ENCODE data around the gene CHN2. TPM values are rescaled to one million over a fixed set of nuclear protein-coding genes. Genes with fewer than 3 reads are reported as not detected.

CHN2 gene
- polyA plus RNA-seq, 2 of the 4 experiments (the other 2 are of a cell fraction): 0.06 TPM; not detected in 1

DNA sequence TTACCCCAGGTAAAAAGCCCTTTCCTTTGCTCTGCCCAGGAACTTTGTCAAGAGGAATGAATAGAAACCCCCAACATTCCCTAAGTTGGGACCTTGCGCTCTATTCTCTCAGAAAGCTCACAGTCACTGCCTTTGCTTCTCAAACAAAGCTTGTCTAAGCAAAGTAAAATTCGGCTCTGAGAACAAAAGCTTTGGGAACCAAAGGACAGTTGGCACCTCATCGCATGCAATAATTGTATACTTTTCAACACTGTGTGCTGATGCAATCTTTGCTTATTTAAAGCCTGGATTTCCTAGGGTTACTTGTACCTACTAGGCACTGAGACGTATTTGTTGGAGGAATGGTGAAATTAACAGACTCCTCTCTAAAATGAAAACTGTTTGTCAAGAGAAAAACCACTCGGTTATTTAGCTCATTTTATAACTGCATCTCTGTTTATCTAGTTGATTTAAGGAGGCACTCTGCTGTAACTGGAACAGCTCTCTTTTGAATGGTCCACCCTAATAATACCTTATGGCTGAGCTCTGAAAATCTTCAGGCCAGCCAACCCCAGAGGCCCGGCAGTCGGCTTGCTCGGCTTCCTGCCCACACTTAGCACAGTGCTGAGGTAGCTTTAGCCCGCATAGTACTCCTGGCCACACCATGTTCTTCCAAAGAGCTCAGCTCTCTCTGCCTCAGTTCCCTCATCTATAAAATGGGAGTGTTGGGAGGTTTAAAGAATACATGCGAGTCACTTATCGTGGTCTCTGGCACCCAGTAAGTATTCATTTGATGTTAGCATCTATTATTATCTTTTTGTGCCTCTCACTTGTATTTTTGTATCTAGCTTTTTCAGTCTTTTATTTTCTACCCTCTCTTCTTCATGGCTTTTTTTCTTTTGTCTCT is 288.9 kb downstream of the CHN2 start:
- ChIA-PET CTCF (interaction anchor here (0.6 to 1.1 kb wide), 4 partner anchors 18 to 588 kb away, joined by 3 to 4 read pairs (median 3); no protein-coding TSS in a partner anchor), POLR2A (no interaction called here)
- TF ChIP-seq KDM5A (IDR thresholded peaks at IDR 0.05): no peak
- TF ChIP-seq FOSL2 (IDR thresholded peaks at IDR 0.05): no peak
- no peak for TF ChIP-seq FOSL2 (CRISPR knock-in tag; IDR thresholded peaks at IDR 0.05)
- TF ChIP-seq, protein P1, sequence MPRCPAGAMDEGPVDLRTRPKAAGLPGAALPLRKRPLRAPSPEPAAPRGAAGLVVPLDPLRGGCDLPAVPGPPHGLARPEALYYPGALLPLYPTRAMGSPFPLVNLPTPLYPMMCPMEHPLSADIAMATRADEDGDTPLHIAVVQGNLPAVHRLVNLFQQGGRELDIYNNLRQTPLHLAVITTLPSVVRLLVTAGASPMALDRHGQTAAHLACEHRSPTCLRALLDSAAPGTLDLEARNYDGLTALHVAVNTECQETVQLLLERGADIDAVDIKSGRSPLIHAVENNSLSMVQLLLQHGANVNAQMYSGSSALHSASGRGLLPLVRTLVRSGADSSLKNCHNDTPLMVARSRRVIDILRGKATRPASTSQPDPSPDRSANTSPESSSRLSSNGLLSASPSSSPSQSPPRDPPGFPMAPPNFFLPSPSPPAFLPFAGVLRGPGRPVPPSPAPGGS (IDR thresholded peaks at IDR 0.05): no peak
- TF ChIP-seq, protein P2, sequence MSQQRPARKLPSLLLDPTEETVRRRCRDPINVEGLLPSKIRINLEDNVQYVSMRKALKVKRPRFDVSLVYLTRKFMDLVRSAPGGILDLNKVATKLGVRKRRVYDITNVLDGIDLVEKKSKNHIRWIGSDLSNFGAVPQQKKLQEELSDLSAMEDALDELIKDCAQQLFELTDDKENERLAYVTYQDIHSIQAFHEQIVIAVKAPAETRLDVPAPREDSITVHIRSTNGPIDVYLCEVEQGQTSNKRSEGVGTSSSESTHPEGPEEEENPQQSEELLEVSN (IDR thresholded peaks at IDR 0.05; ENCODE audit: borderline replicate concordance, low read depth): no peak
- no peak for TF ChIP-seq JUNB (IDR thresholded peaks at IDR 0.05)
- no peak for TF ChIP-seq NR3C1 (IDR thresholded peaks at IDR 0.05)
- TF ChIP-seq RARB (CRISPR knock-in tag; IDR thresholded peaks at IDR 0.05): no peak
- TF ChIP-seq EHF (CRISPR knock-in tag; IDR thresholded peaks at IDR 0.05): no peak
- no peak for TF ChIP-seq ESRRA (IDR thresholded peaks at IDR 0.05; ENCODE audit: borderline replicate concordance, low read length)
- no peak for TF ChIP-seq FOSB (CRISPR knock-in tag; IDR thresholded peaks at IDR 0.05)
- Histone ChIP-seq H3K4me3 (no peak overlapping the region), H3K27ac (peak overlapping the region; percentile 47 to 48; a peak in 4 of 6 replicates), H3K9me3 (no peaks in the 10 kb centered on the region), H3K4me1 (peaks cover 28% of the 10 kb centered on the region), H3K4me2 (peak overlapping the region; percentile 40; the same call in 1 of the 3 replicates)
- DNase-seq (ENCODE audit: low read depth in 1 of 2, low spot score in 1 of 2) (no peak), FAIRE-seq (no peak), ATAC-seq (no peak)
- 69% methylated on average over 11 of the region's 11 CpGs for WGBS (ENCODE audit: missing lambda C conversion rate)

DNA sequence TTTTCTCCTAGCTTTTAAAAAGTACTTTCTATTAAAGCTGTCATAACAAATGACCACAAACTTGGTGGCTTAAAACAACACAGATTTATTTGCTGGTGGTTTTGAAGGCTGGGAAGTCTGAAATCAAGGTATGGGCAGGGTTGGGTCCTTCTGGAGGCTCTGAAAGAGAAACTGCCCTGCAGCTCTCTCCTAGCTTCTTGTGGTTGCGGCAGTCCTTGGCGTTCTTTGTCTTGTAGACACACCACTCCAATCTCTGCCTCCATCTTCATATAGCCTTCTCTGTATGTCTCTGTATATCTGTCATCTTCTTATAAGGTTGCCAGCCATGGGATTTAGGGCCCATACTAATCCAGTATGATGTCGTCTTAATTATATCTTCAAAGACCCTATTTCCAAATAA is 289.7 kb downstream of the CHN2 start:
- ChIA-PET CTCF (interaction anchor here (0.7 to 1.1 kb wide), 3 partner anchors 17 to 391 kb away, joined by 3 to 4 read pairs (median 3); no protein-coding TSS in a partner anchor), POLR2A (no interaction called here)
- WGBS (ENCODE audit: missing lambda C conversion rate): 94% methylated on average over 3 of the region's 3 CpGs

DNA sequence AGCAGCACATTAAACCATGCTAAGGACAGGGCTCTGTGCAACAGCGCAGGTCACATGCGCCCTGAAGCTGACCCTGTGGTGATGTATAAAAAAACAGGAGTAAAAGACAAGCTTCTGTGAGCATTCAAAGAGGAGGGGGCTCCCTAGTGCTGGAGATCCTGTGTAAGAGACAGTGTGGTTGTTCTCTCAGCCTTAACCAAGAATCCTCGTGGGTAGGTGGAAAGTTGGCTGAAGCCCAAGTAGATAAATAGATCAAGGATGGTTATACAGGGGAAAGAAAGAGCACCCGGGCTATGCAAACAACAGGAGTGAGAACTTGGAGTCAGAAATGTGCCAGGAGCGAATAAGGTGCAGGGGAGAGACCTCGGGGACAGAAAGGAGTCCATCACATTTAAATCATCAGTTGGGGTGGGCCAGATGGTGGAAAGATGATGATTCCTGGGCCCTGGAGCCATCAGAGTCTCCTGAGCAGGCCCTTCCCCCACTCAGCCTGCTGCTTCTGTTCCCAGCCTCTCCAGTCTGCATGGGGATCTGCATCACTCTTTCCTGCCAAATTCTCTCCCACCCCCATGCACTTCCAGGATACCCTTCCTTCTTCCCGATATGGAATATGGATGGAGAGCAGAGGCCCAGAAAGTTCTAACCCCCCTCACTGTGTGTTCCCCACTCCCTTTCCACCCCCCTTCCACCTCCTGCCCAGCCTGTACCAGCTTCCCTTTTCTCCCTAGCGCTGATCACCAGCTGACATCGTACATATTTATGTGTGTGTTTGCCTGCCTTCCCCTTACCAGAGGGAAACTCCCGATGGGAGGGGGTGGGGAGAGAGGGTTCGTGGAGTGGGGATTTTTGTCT is 291.0 kb downstream of the CHN2 start:
- POLR2A ChIA-PET: no interaction called here
- peaks cover 37% of the 10 kb centered on the region for H3K4me1 ChIP-seq
- ATAC-seq: peak; percentile 27 to 44; a peak in 1 of 6 replicates
- H3K9me3 ChIP-seq: no peaks in the 10 kb centered on the region
- peak overlapping the region; percentile 24 to 51; a peak in 3 of 6 replicates for H3K27ac ChIP-seq
- TF ChIP-seq JUNB (IDR thresholded peaks at IDR 0.05) (no peak), EP300 (IDR thresholded peaks at IDR 0.05) (no peak), ZNF302 (CRISPR knock-in tag; IDR thresholded peaks at IDR 0.05) (no peak), GATA3 (IDR thresholded peaks at IDR 0.05; ENCODE audit: borderline replicate concordance) (no peak)
- TF ChIP-seq, protein P3, sequence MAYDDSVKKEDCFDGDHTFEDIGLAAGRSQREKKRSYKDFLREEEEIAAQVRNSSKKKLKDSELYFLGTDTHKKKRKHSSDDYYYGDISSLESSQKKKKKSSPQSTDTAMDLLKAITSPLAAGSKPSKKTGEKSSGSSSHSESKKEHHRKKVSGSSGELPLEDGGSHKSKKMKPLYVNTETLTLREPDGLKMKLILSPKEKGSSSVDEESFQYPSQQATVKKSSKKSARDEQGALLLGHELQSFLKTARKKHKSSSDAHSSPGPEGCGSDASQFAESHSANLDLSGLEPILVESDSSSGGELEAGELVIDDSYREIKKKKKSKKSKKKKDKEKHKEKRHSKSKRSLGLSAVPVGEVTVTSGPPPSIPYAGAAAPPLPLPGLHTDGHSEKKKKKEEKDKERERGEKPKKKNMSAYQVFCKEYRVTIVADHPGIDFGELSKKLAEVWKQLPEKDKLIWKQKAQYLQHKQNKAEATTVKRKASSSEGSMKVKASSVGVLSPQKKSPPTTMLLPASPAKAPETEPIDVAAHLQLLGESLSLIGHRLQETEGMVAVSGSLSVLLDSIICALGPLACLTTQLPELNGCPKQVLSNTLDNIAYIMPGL (CRISPR knock-in tag; IDR thresholded peaks at IDR 0.05; ENCODE audit: borderline replicate concordance): no peak
- CTCF ChIA-PET: no interaction called here
- H3K4me2 ChIP-seq: peak overlapping the region; percentile 24; the same call in 1 of the 3 replicates
- H3K4me3 ChIP-seq: no peak overlapping the region
- WGBS (ENCODE audit: missing lambda C conversion rate): 42% methylated on average over 11 of the region's 11 CpGs
- FAIRE-seq: no peak
- DNase-seq (ENCODE audit: low read depth in 1 of 2, low spot score in 1 of 2): no peak

More for the DNA sequence above, 289.7 kb downstream of the CHN2 start:
- TF ChIP-seq, protein P1 (IDR thresholded peaks at IDR 0.05): no peak
- TF ChIP-seq CEBPB (IDR thresholded peaks at IDR 0.05) (no peak), NPAS2 (CRISPR knock-in tag; IDR thresholded peaks at IDR 0.05; ENCODE audit: borderline replicate concordance) (no peak), SREBF2 (IDR thresholded peaks at IDR 0.05) (no peak), POLR2AphosphoS2 (conservative IDR thresholded peaks at IDR 0.05; ENCODE audit: low read length) (no peak)
- ATAC-seq: no peak
- no peaks in the 10 kb centered on the region for H3K9me3 ChIP-seq
- no peak overlapping the region for H3K27ac ChIP-seq
- no peak overlapping the region for H3K4me3 ChIP-seq
- no peak for FAIRE-seq
- H3K4me2 ChIP-seq: no peak overlapping the region
- no peak for DNase-seq (ENCODE audit: low read depth in 1 of 2, low spot score in 1 of 2)
- peaks cover 34% of the 10 kb centered on the region for H3K4me1 ChIP-seq

Data from A549 (cell line).